SK-N-SH treated with all-trans-retinoic acid at 6 μM for 48 hours (cell line): ENCODE results near the gene ATG16L1.

ENCODE experiments used
- ATAC-seq: fragments of 200-7000 bp; cut with Tn5 transposase; 3 replicates; pipeline ENCODE4 v1.9.1; 2020; ENCODE audit warnings: mild to moderate bottlenecking, moderate library complexity
- ARNTL ChIP-seq: fragments of 450-650 bp; formaldehyde crosslinking; IDR thresholded peaks from 2 replicates; pipeline ENCODE4 v1.5.0; 2020; ENCODE audit warnings: low read depth, mild to moderate bottlenecking, moderate library complexity, borderline replicate concordance
- BACH2 ChIP-seq: fragments of 250-450 bp; sonication (Bioruptor Pico); IDR thresholded peaks from 2 replicates; pipeline ENCODE4 v1.9.0; 2021; ENCODE audit warnings: mild to moderate bottlenecking, borderline replicate concordance
- CSDC2 ChIP-seq: fragments of 250-450 bp; sonication (Bioruptor Pico); IDR thresholded peaks from 2 replicates; pipeline ENCODE4 v1.5.0; 2020; ENCODE audit warnings: mild to moderate bottlenecking, moderate library complexity
- CSRNP3 ChIP-seq: fragments of 250-450 bp; sonication (Bioruptor Pico); IDR thresholded peaks from 2 replicates; pipeline ENCODE4 v1.5.1; 2021; ENCODE audit warnings: mild to moderate bottlenecking, moderate library complexity
- ESRRG ChIP-seq: fragments of 250-450 bp; sonication (Bioruptor Pico); IDR thresholded peaks from 2 replicates; pipeline ENCODE4 v1.6.1; 2021; ENCODE audit warnings: mild to moderate bottlenecking
- GLIS3 ChIP-seq: fragments of 250-450 bp; sonication (Bioruptor Pico); IDR thresholded peaks from 2 replicates; pipeline ENCODE4 v1.5.0; 2020; ENCODE audit warnings: mild to moderate bottlenecking, moderate library complexity
- ISL1 ChIP-seq: fragments of 250-450 bp; sonication (Bioruptor Pico); IDR thresholded peaks from 2 replicates; pipeline ENCODE4 v2.1.2; 2022; ENCODE audit warnings: mild to moderate bottlenecking, moderate library complexity
- OSR1 ChIP-seq: fragments of 250-450 bp; sonication (Bioruptor Pico); IDR thresholded peaks from 2 replicates; pipeline ENCODE4 v1.8.0; 2022; ENCODE audit warnings: moderate library complexity, mild to moderate bottlenecking, inconsistent platforms
- PATZ1 ChIP-seq: fragments of 250-450 bp; sonication (Bioruptor Pico); IDR thresholded peaks from 2 replicates; pipeline ENCODE4 v1.8.0; 2020; ENCODE audit warnings: mild to moderate bottlenecking, moderate library complexity, borderline replicate concordance
- PPARA ChIP-seq: fragments of 250-450 bp; sonication (Bioruptor Pico); IDR thresholded peaks from 2 replicates; pipeline ENCODE4 v1.5.0; 2020; ENCODE audit warnings: mild to moderate bottlenecking, borderline replicate concordance
- RARB ChIP-seq: fragments of 250-450 bp; sonication (Bioruptor Pico); IDR thresholded peaks from 2 replicates; pipeline ENCODE4 v1.8.0; 2021; ENCODE audit warnings: mild to moderate bottlenecking, moderate library complexity
- SNAI2 ChIP-seq: fragments of 250-450 bp; sonication (Bioruptor Pico); IDR thresholded peaks from 2 replicates; pipeline ENCODE4 v1.5.0; 2020; ENCODE audit warnings: mild to moderate bottlenecking, moderate library complexity
- TCF4 ChIP-seq: fragments of 250-450 bp; sonication (Bioruptor Pico); IDR thresholded peaks from 2 replicates; pipeline ENCODE4 v1.8.0; 2021; ENCODE audit warnings: mild to moderate bottlenecking, moderate library complexity, borderline replicate concordance
- TOX ChIP-seq: fragments of 250-450 bp; sonication (Bioruptor Pico); IDR thresholded peaks from 2 replicates; pipeline ENCODE4 v1.8.0; 2021; ENCODE audit warnings: mild to moderate bottlenecking, moderate library complexity, borderline replicate concordance
- TSHZ2 ChIP-seq: fragments of 250-450 bp; sonication (Bioruptor Pico); IDR thresholded peaks from 2 replicates; pipeline ENCODE4 v1.5.0; 2020; ENCODE audit warnings: mild to moderate bottlenecking, moderate library complexity
- ZC3H10 ChIP-seq: fragments of 250-450 bp; sonication (Bioruptor Pico); IDR thresholded peaks from 2 replicates; pipeline ENCODE4 v1.5.1; 2021; ENCODE audit warnings: mild to moderate bottlenecking, moderate library complexity
- ZFP3 ChIP-seq: fragments of 250-450 bp; sonication (Bioruptor Pico); IDR thresholded peaks from 2 replicates; pipeline ENCODE4 v1.5.0; 2020; ENCODE audit warnings: mild to moderate bottlenecking, moderate library complexity
- ZFP30 ChIP-seq: fragments of 450-650 bp; formaldehyde crosslinking; IDR thresholded peaks from 2 replicates; pipeline ENCODE4 v1.5.0; 2022; ENCODE audit warnings: mild to moderate bottlenecking, moderate library complexity
- ZNF565 ChIP-seq: fragments of 450-650 bp; formaldehyde crosslinking; conservative IDR thresholded peaks from 2 replicates; pipeline ENCODE4 v1.5.0; 2020; ENCODE audit warnings: low read depth, mild to moderate bottlenecking, moderate library complexity
- ZNF70 ChIP-seq: fragments of 450-650 bp; formaldehyde crosslinking; IDR thresholded peaks from 2 replicates; pipeline ENCODE4 v1.5.0; 2020; ENCODE audit warnings: mild to moderate bottlenecking, moderate library complexity
- ZNF8 ChIP-seq: fragments of 450-650 bp; formaldehyde crosslinking; IDR thresholded peaks from 2 replicates; pipeline ENCODE4 v1.5.0; 2020; ENCODE audit warnings: mild to moderate bottlenecking, moderate library complexity
- TF ChIP-seq, protein P1 (sequence below): fragments of 250-450 bp; sonication (Bioruptor Pico); IDR thresholded peaks from 2 replicates; pipeline ENCODE4 v1.8.0; 2021; ENCODE audit warnings: low read depth, mild to moderate bottlenecking, moderate library complexity, borderline replicate concordance
- TF ChIP-seq, protein P2 (sequence below): fragments of 250-450 bp; sonication (Bioruptor Pico); IDR thresholded peaks from 2 replicates; pipeline ENCODE4 v1.5.1; 2020; ENCODE audit warnings: low read depth, mild to moderate bottlenecking, moderate library complexity

The ATG16L1 gene

DNA sequence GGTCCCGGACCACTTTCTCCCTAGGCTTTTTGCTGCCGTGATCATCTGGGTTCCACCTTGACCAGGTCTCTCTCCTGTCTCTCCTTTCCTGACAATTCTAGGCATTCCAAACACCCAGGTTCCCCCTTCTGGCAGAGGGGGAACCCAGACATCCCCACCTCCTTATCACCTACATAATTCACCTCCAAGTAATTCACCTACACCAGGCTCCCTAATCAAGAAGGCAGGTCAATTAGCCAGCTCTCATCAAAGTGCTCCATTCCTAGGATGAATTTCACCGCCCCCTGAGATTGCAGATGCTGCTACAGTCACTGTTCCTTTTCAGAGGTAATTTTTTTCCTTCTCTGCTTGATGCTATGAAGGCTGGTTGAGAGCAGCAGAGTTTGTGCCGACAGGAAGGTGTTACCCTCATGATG is 42.3 kb upstream of the ATG16L1 start:
- TF ChIP-seq RARB (CRISPR knock-in tag) (no peak), ZFP3 (CRISPR knock-in tag) (no peak), GLIS3 (CRISPR knock-in tag) (no peak), PATZ1 (CRISPR knock-in tag) (no peak), PPARA (CRISPR knock-in tag) (no peak), TOX (no peak), ZFP30 (CRISPR knock-in tag) (no peak), ZC3H10 (CRISPR knock-in tag) (no peak), CSDC2 (CRISPR knock-in tag) (no peak), SNAI2 (CRISPR knock-in tag) (no peak), OSR1 (no peak), BACH2 (no peak), ARNTL (no peak), TCF4 (CRISPR knock-in tag) (no peak), ISL1 (CRISPR knock-in tag) (no peak), ZNF70 (CRISPR knock-in tag) (no peak)
- TF ChIP-seq, protein P1, sequence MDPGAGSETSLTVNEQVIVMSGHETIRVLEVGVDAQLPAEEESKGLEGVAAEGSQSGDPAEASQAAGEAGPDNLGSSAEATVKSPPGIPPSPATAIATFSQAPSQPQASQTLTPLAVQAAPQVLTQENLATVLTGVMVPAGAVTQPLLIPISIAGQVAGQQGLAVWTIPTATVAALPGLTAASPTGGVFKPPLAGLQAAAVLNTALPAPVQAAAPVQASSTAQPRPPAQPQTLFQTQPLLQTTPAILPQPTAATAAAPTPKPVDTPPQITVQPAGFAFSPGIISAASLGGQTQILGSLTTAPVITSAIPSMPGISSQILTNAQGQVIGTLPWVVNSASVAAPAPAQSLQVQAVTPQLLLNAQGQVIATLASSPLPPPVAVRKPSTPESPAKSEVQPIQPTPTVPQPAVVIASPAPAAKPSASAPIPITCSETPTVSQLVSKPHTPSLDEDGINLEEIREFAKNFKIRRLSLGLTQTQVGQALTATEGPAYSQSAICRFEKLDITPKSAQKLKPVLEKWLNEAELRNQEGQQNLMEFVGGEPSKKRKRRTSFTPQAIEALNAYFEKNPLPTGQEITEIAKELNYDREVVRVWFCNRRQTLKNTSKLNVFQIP, result no peak
- TF ChIP-seq, protein P2, sequence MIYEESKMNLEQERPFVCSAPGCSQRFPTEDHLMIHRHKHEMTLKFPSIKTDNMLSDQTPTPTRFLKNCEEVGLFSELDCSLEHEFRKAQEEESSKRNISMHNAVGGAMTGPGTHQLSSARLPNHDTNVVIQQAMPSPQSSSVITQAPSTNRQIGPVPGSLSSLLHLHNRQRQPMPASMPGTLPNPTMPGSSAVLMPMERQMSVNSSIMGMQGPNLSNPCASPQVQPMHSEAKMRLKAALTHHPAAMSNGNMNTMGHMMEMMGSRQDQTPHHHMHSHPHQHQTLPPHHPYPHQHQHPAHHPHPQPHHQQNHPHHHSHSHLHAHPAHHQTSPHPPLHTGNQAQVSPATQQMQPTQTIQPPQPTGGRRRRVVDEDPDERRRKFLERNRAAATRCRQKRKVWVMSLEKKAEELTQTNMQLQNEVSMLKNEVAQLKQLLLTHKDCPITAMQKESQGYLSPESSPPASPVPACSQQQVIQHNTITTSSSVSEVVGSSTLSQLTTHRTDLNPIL (CRISPR knock-in tag), result no peak
- peak; percentile 2; the same call in 1 of the 3 replicates for ATAC-seq

DNA sequence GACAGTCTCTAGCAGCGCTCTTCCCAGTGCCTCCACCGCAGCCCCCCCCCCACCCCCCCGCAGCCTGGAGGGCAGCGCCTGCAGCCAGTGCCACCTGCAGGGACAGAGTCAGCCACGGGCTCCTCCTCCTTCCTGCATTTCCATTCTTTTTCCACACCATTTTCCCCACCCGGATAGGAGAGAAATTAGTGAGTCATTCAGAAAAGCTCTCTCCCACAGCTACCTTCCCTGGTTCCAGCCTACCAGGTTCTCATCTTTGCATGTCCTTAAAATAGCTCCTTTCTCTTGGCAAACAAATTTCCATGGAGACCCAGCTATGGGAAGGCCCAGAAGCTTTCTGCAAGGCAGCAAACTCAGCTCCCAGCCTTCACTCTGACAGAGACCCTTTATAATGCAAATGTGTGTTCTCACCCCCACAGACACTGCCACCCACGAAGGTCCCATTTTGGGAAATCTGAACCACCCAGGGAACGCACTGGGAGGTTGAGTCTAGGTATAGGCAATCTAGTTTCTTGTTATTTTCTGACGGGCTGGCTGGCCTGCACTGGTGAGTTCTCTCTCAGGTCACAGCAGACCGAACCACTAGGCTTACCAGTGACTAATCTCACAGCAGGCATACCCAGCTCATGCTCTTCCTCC is 41.8 kb upstream of the ATG16L1 start:
- ATAC-seq, result peak; percentile 66
- no peak for TF ChIP-seq CSRNP3 (CRISPR knock-in tag)
- TF ChIP-seq, protein P1, result no peak
- no peak for TF ChIP-seq TSHZ2
- TF ChIP-seq TCF4 (CRISPR knock-in tag), result no peak
- TF ChIP-seq TOX, result no peak
- no peak for TF ChIP-seq ZFP3 (CRISPR knock-in tag)
- no peak for TF ChIP-seq ZFP30 (CRISPR knock-in tag)
- TF ChIP-seq CSDC2 (CRISPR knock-in tag), result no peak
- TF ChIP-seq SNAI2 (CRISPR knock-in tag), result no peak
- no peak for TF ChIP-seq PATZ1 (CRISPR knock-in tag)
- TF ChIP-seq ZNF8 (CRISPR knock-in tag), result no peak
- TF ChIP-seq GLIS3 (CRISPR knock-in tag), result no peak
- TF ChIP-seq PPARA (CRISPR knock-in tag), result no peak
- no peak for TF ChIP-seq ZNF565 (CRISPR knock-in tag)
- TF ChIP-seq ISL1 (CRISPR knock-in tag), result no peak
- no peak for TF ChIP-seq ESRRG (CRISPR knock-in tag)
- TF ChIP-seq BACH2, result no peak
- no peak for TF ChIP-seq RARB (CRISPR knock-in tag)
- no peak for TF ChIP-seq ZNF70 (CRISPR knock-in tag)
